Fibroblast of lung (primary cell): ENCODE measurements around the gene ATG2A. TPM values are rescaled to one million over a fixed set of nuclear protein-coding genes. Genes with fewer than 3 reads are reported as not detected.

Experiments used
- DNase-seq, 2 donors: peaks; one replicate each; pipeline versions ENCODE4 v3.0.0 to v3.0.0-alpha.2; 2010; ENCODE audit warnings: low read depth in 2 of 2
- H2AFZ ChIP-seq: 2 replicates; pipeline ENCODE4 v1.5.1; 2012; ENCODE audit warnings: low read length, control low read depth, inconsistent platforms
- H3K27ac ChIP-seq: 2 replicates; pipeline ENCODE4 v1.5.1; 2011; ENCODE audit warnings: low read length, control low read depth; ENCODE audit not compliant: insufficient read depth
- H3K27me3 ChIP-seq: 2 replicates; pipeline ENCODE4 v1.5.1; 2011; ENCODE audit warnings: mild to moderate bottlenecking, low read length; ENCODE audit not compliant: control insufficient read depth, insufficient read depth
- H3K36me3 ChIP-seq: 2 replicates; pipeline ENCODE4 v1.5.1; 2011; ENCODE audit warnings: low read length; ENCODE audit not compliant: control insufficient read depth, insufficient read depth
- H3K4me1 ChIP-seq: 2 replicates; pipeline ENCODE4 v1.5.1; 2011; ENCODE audit warnings: low read length; ENCODE audit not compliant: control insufficient read depth, insufficient read depth; ENCODE audit errors: extremely low read depth
- H3K4me2 ChIP-seq: 2 replicates; pipeline ENCODE4 v1.5.1; 2011; ENCODE audit warnings: low read length, control low read depth; ENCODE audit not compliant: insufficient read depth; ENCODE audit errors: extremely low read depth
- H3K4me3 ChIP-seq, 4 experiments: fragments of 200-600 bp in 1 of 4; sonication (generic) in 1 of 4; replicated peaks in 1 of 4; 2 replicates each; pipeline ENCODE4 v1.5.1; 2011 to 2016; ENCODE audit warnings: low read length in 4 of 4, low read depth in 3 of 4, mild to moderate bottlenecking in 3 of 4, control low read depth in 2 of 4, inconsistent platforms in 1 of 4, mixed read lengths in 1 of 4; ENCODE audit not compliant: insufficient read depth in 1 of 4; ENCODE audit errors: control extremely low read depth in 1 of 4
- H3K79me2 ChIP-seq: 2 replicates; pipeline ENCODE4 v1.5.1; 2012; ENCODE audit warnings: mild to moderate bottlenecking, low read length, inconsistent platforms; ENCODE audit not compliant: control insufficient read depth, insufficient read depth
- H3K9ac ChIP-seq: 2 replicates; pipeline ENCODE4 v1.5.1; 2011; ENCODE audit warnings: mild to moderate bottlenecking, low read length, control low read depth; ENCODE audit not compliant: insufficient read depth
- H3K9me3 ChIP-seq: 2 replicates; pipeline ENCODE4 v1.5.1; 2012; ENCODE audit warnings: low read depth, low read length; ENCODE audit not compliant: control insufficient read depth, insufficient read depth
- H4K20me1 ChIP-seq: 2 replicates; pipeline ENCODE4 v1.5.1; 2011; ENCODE audit warnings: low read length; ENCODE audit not compliant: control insufficient read depth, insufficient read depth; ENCODE audit errors: extremely low read depth
- EZH2 ChIP-seq: IDR thresholded peaks from 2 replicates; pipeline ENCODE4 v1.5.1; 2012; ENCODE audit warnings: low read length, control low read depth, mild to moderate bottlenecking; ENCODE audit errors: missing control alignments
- polyA plus RNA-seq, 2 donors: library from polyadenylated mRNA; depleted of rRNA in 1 of 2; stranded (reverse) in 1 of 2; unstranded in 1 of 2; fragments of >200 nt; gene quantifications; 2 replicates each; pipeline ENCODE4 v1.2.1, GENCODE V29; 2011 to 2012; ENCODE audit warnings: missing spikeins in 1 of 2
- total RNA-seq: library from RNA; depleted of rRNA; stranded (reverse); fragments of >200 nt; gene quantifications from 2 replicates; pipeline ENCODE4 v1.2.1, GENCODE V29; 2014
- TF ChIP-seq, protein P1 (sequence below), 2 donors: IDR thresholded peaks in 1 of 2; conservative IDR thresholded peaks in 1 of 2; 1 replicate in 1 of 2; 2 replicates in 1 of 2; pipeline ENCODE4 v1.5.1; 2011 to 2012; ENCODE audit warnings: low read length in 2 of 2, control low read depth in 1 of 2, inconsistent platforms in 1 of 2, low read depth in 1 of 2, mild to moderate bottlenecking in 1 of 2

The ATG2A gene
- total and polyA plus RNA-seq, 2 donors (not counting 1 experiment from before 2014, with no cell fraction given): 3.1 to 9.9 TPM

- DNase-seq: no peak
- Histone ChIP-seq H3K27ac (no peak overlapping the region), H3K4me3 (no peak overlapping the region), H3K9ac (no peak overlapping the region), H3K9me3 (no peaks in the 10 kb centered on the region), H4K20me1 (no peaks in the 10 kb centered on the region), H2AFZ (no peak overlapping the region), H3K4me2 (no peak overlapping the region), H3K4me1 (peaks cover 3% of the 10 kb centered on the region), H3K27me3 (no peaks in the 10 kb centered on the region), H3K36me3 (peaks cover 2% of the 10 kb centered on the region), H3K79me2 (no peaks in the 10 kb centered on the region)
- TF ChIP-seq, protein P1, sequence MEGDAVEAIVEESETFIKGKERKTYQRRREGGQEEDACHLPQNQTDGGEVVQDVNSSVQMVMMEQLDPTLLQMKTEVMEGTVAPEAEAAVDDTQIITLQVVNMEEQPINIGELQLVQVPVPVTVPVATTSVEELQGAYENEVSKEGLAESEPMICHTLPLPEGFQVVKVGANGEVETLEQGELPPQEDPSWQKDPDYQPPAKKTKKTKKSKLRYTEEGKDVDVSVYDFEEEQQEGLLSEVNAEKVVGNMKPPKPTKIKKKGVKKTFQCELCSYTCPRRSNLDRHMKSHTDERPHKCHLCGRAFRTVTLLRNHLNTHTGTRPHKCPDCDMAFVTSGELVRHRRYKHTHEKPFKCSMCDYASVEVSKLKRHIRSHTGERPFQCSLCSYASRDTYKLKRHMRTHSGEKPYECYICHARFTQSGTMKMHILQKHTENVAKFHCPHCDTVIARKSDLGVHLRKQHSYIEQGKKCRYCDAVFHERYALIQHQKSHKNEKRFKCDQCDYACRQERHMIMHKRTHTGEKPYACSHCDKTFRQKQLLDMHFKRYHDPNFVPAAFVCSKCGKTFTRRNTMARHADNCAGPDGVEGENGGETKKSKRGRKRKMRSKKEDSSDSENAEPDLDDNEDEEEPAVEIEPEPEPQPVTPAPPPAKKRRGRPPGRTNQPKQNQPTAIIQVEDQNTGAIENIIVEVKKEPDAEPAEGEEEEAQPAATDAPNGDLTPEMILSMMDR (conservative IDR thresholded peaks at IDR 0.05 in 1 of 2, IDR thresholded peaks at IDR 0.05 in 1 of 2; ENCODE audit: low read depth in 1 of 2, low read length in 2 of 2): no peak
- TF ChIP-seq EZH2: no peak
Observed at GRCh38 chr11:64891880-64892279, 25.1 kb downstream of the ATG2A start.

DNA sequence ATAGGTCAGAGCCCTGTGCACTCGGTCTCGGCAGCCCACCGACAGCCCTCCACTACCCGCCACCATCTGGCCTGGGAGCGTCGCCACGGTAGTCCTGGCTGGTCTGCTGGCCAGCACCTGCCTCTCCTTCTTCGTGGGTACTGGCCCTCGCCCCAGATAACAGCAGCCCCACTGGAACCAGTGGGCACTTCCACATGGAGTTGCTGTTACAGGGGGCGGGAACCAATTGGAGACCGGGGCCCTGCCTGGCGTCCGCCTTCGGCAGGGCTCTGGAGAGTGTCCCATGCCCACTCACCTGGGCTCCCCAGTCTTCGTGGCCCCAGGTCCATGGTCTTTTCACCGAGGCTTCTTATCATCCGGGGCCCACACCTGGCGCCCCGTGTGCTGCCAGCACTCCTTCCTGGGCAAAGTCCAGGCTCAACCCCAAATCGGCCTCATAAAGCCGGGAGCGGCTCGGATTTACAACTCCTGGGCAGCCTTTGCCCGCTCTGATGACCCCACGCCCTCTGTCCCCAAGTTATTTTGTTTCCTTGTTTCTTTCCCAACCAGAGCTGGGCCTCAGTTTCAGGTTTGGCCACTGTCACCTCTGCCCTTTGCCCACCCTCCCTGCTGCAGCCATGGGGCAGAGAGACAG, 25.7 kb downstream of the ATG2A start:
- no peaks in the 10 kb centered on the region for H3K27me3 ChIP-seq
- H4K20me1 ChIP-seq: no peaks in the 10 kb centered on the region
- H3K79me2 ChIP-seq: no peaks in the 10 kb centered on the region
- peaks cover 2% of the 10 kb centered on the region for H3K36me3 ChIP-seq
- no peak overlapping the region for H3K27ac ChIP-seq
- no peak for DNase-seq
- H2AFZ ChIP-seq: no peak overlapping the region
- H3K4me2 ChIP-seq: no peak overlapping the region
- H3K4me1 ChIP-seq: peaks cover 3% of the 10 kb centered on the region
- H3K9ac ChIP-seq: no peak overlapping the region
- no peaks in the 10 kb centered on the region for H3K9me3 ChIP-seq
- TF ChIP-seq, protein P1 (conservative IDR thresholded peaks at IDR 0.05 in 1 of 2, IDR thresholded peaks at IDR 0.05 in 1 of 2; ENCODE audit: low read depth in 1 of 2, low read length in 2 of 2): no peak
- H3K4me3 ChIP-seq: no peak overlapping the region

DNA sequence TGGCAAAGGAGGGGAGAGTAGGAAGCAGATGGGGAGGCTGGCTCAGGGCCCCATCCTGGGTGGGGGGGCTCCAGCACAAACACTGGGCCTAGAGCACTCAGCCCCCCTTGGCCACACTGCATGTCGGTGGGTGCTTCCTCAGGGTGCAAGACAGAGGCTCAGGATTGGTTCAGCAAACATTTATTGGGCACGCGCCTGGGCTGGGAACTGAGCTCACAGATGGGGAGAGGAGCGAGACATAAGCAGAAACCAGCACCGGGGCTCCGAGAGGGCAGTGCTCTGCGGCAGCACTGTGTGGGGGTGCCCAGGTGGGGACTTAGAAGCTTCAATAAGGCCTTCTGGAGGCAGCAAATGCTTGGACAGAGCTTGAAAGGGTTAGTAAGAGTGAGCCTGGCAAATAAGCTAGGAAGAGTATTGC, 26.5 kb downstream of the ATG2A start:
- Histone ChIP-seq H2AFZ (no peak overlapping the region), H3K4me2 (no peak overlapping the region), H3K27me3 (no peaks in the 10 kb centered on the region), H3K4me3 (no peak overlapping the region), H3K9me3 (no peaks in the 10 kb centered on the region), H3K4me1 (peaks cover 3% of the 10 kb centered on the region), H4K20me1 (no peaks in the 10 kb centered on the region), H3K36me3 (peaks cover 2% of the 10 kb centered on the region), H3K27ac (no peak overlapping the region), H3K79me2 (no peaks in the 10 kb centered on the region), H3K9ac (no peak overlapping the region)
- DNase-seq: no peak
- no peak for TF ChIP-seq EZH2
- TF ChIP-seq, protein P1 (conservative IDR thresholded peaks at IDR 0.05 in 1 of 2, IDR thresholded peaks at IDR 0.05 in 1 of 2; ENCODE audit: low read depth in 1 of 2, low read length in 2 of 2): no peak
